Measurements from ENCODE around the gene ARHGAP32. TPM values are rescaled to one million over a fixed set of nuclear protein-coding genes. Genes with fewer than 3 reads are reported as not detected.

Gene ARHGAP32
- total RNA-seq, 1 experiment from 2014 or later: 62.6 TPM

- POLR2A ChIA-PET: interaction anchor here (1.3 kb wide), 1 partner anchor 10 kb away, joined by 4 read pairs; no protein-coding TSS in a partner anchor
- Mint-ChIP-seq H3K27ac (ENCODE audit: low read depth, unreplicated experiment) (no peak overlapping the region), H3K4me3 (ENCODE audit: unreplicated experiment) (no peak overlapping the region), H3K36me3 (ENCODE audit: insufficient read depth, unreplicated experiment) (no peaks in the 10 kb centered on the region), H3K27me3 (ENCODE audit: insufficient read depth, unreplicated experiment) (no peaks in the 10 kb centered on the region), H3K9me3 (ENCODE audit: unreplicated experiment) (peaks cover 10% of the 10 kb centered on the region), H3K4me1 (ENCODE audit: insufficient read depth, unreplicated experiment) (no peaks in the 10 kb centered on the region)
- BruUV-seq (replicated peaks): no TSS peak
- CTCF ChIA-PET: interaction anchor here (1.2 kb wide), 1 partner anchor 11 kb away, joined by 3 read pairs; no protein-coding TSS in a partner anchor
- TF ChIP-seq, protein P1, sequence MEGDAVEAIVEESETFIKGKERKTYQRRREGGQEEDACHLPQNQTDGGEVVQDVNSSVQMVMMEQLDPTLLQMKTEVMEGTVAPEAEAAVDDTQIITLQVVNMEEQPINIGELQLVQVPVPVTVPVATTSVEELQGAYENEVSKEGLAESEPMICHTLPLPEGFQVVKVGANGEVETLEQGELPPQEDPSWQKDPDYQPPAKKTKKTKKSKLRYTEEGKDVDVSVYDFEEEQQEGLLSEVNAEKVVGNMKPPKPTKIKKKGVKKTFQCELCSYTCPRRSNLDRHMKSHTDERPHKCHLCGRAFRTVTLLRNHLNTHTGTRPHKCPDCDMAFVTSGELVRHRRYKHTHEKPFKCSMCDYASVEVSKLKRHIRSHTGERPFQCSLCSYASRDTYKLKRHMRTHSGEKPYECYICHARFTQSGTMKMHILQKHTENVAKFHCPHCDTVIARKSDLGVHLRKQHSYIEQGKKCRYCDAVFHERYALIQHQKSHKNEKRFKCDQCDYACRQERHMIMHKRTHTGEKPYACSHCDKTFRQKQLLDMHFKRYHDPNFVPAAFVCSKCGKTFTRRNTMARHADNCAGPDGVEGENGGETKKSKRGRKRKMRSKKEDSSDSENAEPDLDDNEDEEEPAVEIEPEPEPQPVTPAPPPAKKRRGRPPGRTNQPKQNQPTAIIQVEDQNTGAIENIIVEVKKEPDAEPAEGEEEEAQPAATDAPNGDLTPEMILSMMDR (IDR thresholded peaks at IDR 0.05; ENCODE audit: unreplicated experiment): no peak
- DNase-seq (ENCODE audit: unreplicated experiment): no peak
- intact Hi-C loops (cut with micrococcal nuclease): no loop called here
Measured at GRCh38 chr11:128917144-128917724, 274.9 kb downstream of the ARHGAP32 start.

- no peak overlapping the region for H3K4me3 Mint-ChIP-seq (ENCODE audit: unreplicated experiment)
- no peaks in the 10 kb centered on the region for H3K36me3 Mint-ChIP-seq (ENCODE audit: insufficient read depth, unreplicated experiment)
- POLR2A ChIA-PET: interaction anchor here (1.3 kb wide), 1 partner anchor 9 kb away, joined by 4 read pairs; no protein-coding TSS in a partner anchor
- no peaks in the 10 kb centered on the region for H3K27me3 Mint-ChIP-seq (ENCODE audit: insufficient read depth, unreplicated experiment)
- no peak overlapping the region for H3K27ac Mint-ChIP-seq (ENCODE audit: low read depth, unreplicated experiment)
- TF ChIP-seq, protein P1 (IDR thresholded peaks at IDR 0.05; ENCODE audit: unreplicated experiment): no peak
- intact Hi-C loops (cut with micrococcal nuclease): no loop called here
- no peak for DNase-seq (ENCODE audit: unreplicated experiment)
- peaks cover 10% of the 10 kb centered on the region for H3K9me3 Mint-ChIP-seq (ENCODE audit: unreplicated experiment)
- no peaks in the 10 kb centered on the region for H3K4me1 Mint-ChIP-seq (ENCODE audit: insufficient read depth, unreplicated experiment)
- CTCF ChIA-PET: interaction anchor here (1.2 kb wide), 1 partner anchor 11 kb away, joined by 3 read pairs; no protein-coding TSS in a partner anchor
- no TSS peak for BruUV-seq (replicated peaks)
Measured at GRCh38 chr11:128916681-128917080, 275.4 kb downstream of the ARHGAP32 start.

DNA sequence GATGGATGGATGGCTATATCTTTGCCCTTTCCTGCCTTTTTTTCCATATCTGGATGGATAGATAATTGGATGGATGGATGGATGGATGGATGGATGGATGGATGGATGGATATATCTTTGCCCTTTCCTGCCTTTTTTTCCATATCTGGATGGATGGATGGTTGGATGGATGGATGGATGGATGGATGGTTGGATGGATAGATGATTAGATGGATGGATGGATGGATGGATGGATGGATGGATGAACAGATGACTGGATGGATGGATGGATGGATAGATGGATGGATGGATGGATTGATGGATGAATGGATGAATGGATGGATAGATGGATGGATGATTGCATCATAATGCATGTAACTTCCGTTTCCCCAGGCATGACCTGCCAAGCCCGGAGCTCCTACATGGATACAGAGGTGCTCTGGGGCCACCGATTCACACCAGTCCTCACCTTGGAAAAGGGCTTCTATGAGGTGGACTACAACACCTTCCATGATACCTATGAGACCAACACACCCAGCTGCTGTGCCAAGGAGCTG is 276.0 kb downstream of the ARHGAP32 start:
- intact Hi-C loops (cut with micrococcal nuclease): no loop called here
- TF ChIP-seq, protein P1 (IDR thresholded peaks at IDR 0.05; ENCODE audit: unreplicated experiment): no peak
- ChIA-PET POLR2A (no interaction called here), CTCF (no interaction called here)
- BruUV-seq (replicated peaks): no TSS peak
- Mint-ChIP-seq H3K36me3 (ENCODE audit: insufficient read depth, unreplicated experiment) (no peaks in the 10 kb centered on the region), H3K4me1 (ENCODE audit: insufficient read depth, unreplicated experiment) (no peaks in the 10 kb centered on the region), H3K27me3 (ENCODE audit: insufficient read depth, unreplicated experiment) (no peaks in the 10 kb centered on the region), H3K27ac (ENCODE audit: low read depth, unreplicated experiment) (no peak overlapping the region), H3K9me3 (ENCODE audit: unreplicated experiment) (peaks cover 10% of the 10 kb centered on the region), H3K4me3 (ENCODE audit: unreplicated experiment) (no peak overlapping the region)
- no peak for DNase-seq (ENCODE audit: unreplicated experiment)

GRCh38 chr11:128915149-128915521 is 277.0 kb downstream of the ARHGAP32 start:
- TF ChIP-seq, protein P1 (IDR thresholded peaks at IDR 0.05; ENCODE audit: unreplicated experiment): no peak
- H3K36me3 Mint-ChIP-seq (ENCODE audit: insufficient read depth, unreplicated experiment): no peaks in the 10 kb centered on the region
- no TSS peak for BruUV-seq (replicated peaks)
- no peak overlapping the region for H3K4me3 Mint-ChIP-seq (ENCODE audit: unreplicated experiment)
- H3K27ac Mint-ChIP-seq (ENCODE audit: low read depth, unreplicated experiment): no peak overlapping the region
- ChIA-PET POLR2A (no interaction called here), CTCF (interaction anchor here (0.9 to 1.3 kb wide), 2 partner anchors 9 to 30 kb away, joined by 3 read pairs; no protein-coding TSS in a partner anchor)
- H3K9me3 Mint-ChIP-seq (ENCODE audit: unreplicated experiment): peaks cover 10% of the 10 kb centered on the region
- H3K27me3 Mint-ChIP-seq (ENCODE audit: insufficient read depth, unreplicated experiment): no peaks in the 10 kb centered on the region
- intact Hi-C loops (cut with micrococcal nuclease): no loop called here
- DNase-seq (ENCODE audit: unreplicated experiment): no peak
- H3K4me1 Mint-ChIP-seq (ENCODE audit: insufficient read depth, unreplicated experiment): no peaks in the 10 kb centered on the region

Other genes starting within 250 kb of the ARHGAP32 start
- 4.5 and 5.8 TPM in 2 replicates for gene TP53AIP1, start 249.5 kb downstream of the ARHGAP32 start, total RNA-seq (2022)
- gene BARX2, start 183.5 kb upstream of the ARHGAP32 start, total RNA-seq (2022): not detected in 2 replicates